ENCODE data around the gene KRTAP10-4. TPM values are rescaled to one million over a fixed set of nuclear protein-coding genes. Genes with fewer than 3 reads are reported as not detected.

KRTAP10-4 gene
- total and polyA plus RNA-seq, 2 donors from 2014 or later = not detected

DNA sequence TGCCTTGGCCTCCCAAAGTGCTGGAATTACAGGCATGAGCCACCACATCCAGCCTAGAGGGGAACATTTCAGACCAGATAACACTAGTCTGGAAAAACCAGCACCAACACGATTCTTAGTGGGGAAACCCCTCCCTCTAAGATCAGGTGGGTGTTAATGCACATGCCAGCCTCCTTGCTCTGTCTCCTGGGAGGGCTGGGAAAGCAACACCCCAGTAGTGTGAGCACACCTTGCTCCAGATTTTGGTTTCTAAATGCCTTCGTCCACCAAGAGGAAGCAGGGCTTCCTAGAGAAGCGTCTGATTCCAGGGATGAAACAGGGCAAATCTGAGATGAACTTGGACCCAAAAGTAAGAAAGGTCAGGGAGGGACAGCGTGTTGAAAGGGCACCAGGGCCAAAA is 2.2 kb upstream of the KRTAP10-4 start:
- DNase-seq = peak in 1 of 5 donors; percentile 12
- no peaks in the 10 kb centered on the region for H3K9me3 ChIP-seq (ENCODE audit: control insufficient read depth in 2 of 3, insufficient read depth in 1 of 3, low read length in 3 of 3)
- intact Hi-C loops (cut with DNase I) = no loop called here
- H3K27ac ChIP-seq (ENCODE audit: low read depth in 2 of 2, low read length in 2 of 2) = no peak overlapping the region
- no peaks in the 10 kb centered on the region for H3K4me1 ChIP-seq (ENCODE audit: control insufficient read depth in 2 of 3, insufficient read depth in 2 of 3, low read depth in 1 of 3, low read length in 3 of 3)
- no peak overlapping the region for H3K9ac ChIP-seq (ENCODE audit: low read length in 3 of 3)
- FAIRE-seq = no peak
- TF ChIP-seq, protein P1, sequence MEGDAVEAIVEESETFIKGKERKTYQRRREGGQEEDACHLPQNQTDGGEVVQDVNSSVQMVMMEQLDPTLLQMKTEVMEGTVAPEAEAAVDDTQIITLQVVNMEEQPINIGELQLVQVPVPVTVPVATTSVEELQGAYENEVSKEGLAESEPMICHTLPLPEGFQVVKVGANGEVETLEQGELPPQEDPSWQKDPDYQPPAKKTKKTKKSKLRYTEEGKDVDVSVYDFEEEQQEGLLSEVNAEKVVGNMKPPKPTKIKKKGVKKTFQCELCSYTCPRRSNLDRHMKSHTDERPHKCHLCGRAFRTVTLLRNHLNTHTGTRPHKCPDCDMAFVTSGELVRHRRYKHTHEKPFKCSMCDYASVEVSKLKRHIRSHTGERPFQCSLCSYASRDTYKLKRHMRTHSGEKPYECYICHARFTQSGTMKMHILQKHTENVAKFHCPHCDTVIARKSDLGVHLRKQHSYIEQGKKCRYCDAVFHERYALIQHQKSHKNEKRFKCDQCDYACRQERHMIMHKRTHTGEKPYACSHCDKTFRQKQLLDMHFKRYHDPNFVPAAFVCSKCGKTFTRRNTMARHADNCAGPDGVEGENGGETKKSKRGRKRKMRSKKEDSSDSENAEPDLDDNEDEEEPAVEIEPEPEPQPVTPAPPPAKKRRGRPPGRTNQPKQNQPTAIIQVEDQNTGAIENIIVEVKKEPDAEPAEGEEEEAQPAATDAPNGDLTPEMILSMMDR (IDR thresholded peaks at IDR 0.05; ENCODE audit: borderline replicate concordance, extremely low read depth, insufficient read depth) = no peak
- H3K4me3 ChIP-seq (ENCODE audit: low read length in 3 of 3) = no peak overlapping the region
- H3K27me3 ChIP-seq (ENCODE audit: control insufficient read depth, insufficient read depth, low read length) = no peaks in the 10 kb centered on the region
- H3K36me3 ChIP-seq (ENCODE audit: control insufficient read depth in 2 of 3, insufficient read depth in 3 of 3, low read length in 3 of 3) = no peaks in the 10 kb centered on the region

DNA sequence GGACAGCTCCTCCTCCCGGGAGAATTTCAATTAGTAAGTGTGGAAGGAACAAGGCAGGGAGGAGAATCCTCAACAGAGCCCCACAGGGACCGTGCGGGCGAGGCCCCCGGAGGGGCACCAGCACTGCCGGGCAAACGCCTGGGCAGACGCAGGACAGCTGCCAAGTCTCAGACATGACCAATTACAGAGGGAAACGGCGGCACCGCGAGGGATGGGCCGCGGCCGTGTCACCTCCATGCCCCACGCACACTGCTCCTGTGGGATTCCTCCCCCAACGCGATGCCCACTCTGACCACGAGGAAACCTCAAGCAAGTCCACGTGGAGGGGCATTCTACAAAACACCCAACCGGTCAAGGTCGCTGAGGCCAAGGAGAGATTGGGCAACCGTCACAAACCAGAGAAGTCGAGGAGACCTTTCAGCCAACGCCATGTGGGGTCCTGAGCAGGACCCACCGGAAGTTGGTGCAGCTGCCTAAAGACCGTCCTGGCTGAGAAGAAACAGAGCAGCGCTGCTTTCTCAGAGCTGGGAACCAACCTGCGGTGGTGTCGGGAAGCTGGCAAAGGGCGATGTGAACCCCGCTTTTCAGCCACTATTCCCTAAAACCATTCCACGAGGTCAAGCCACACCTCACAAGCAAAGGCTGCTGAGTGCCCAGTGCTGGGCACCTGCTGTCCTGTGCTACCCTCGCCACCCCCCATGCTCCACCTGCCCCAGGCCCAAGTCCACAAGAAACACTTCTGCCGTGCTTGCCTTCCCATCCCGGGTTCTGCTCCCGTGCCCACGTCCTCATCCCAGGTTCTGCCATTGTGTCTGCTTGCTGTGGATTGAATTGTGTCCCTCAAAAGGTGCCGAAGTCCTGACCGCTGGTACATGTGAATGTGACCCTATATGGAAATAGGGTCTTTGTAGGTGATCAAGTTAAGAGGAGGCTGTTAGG is 1.4 kb upstream of the KRTAP10-4 start:
- Histone ChIP-seq H3K4me1 (ENCODE audit: control insufficient read depth in 2 of 3, insufficient read depth in 2 of 3, low read depth in 1 of 3, low read length in 3 of 3) (no peaks in the 10 kb centered on the region), H3K9me3 (ENCODE audit: control insufficient read depth in 2 of 3, insufficient read depth in 1 of 3, low read length in 3 of 3) (peaks cover 0 to 5% (median under 1%) of the 10 kb centered on the region in 3 donors), H3K4me3 (ENCODE audit: low read length in 3 of 3) (no peak overlapping the region), H3K27me3 (ENCODE audit: control insufficient read depth, insufficient read depth, low read length) (no peaks in the 10 kb centered on the region), H3K27ac (ENCODE audit: low read depth in 2 of 2, low read length in 2 of 2) (no peak overlapping the region), H3K36me3 (ENCODE audit: control insufficient read depth in 2 of 3, insufficient read depth in 3 of 3, low read length in 3 of 3) (no peaks in the 10 kb centered on the region), H3K9ac (ENCODE audit: low read length in 3 of 3) (no peak overlapping the region)
- intact Hi-C loops (cut with DNase I) = no loop called here
- FAIRE-seq = no peak
- no peak for DNase-seq
- TF ChIP-seq, protein P1 (IDR thresholded peaks at IDR 0.05; ENCODE audit: borderline replicate concordance, extremely low read depth, insufficient read depth) = no peak

DNA sequence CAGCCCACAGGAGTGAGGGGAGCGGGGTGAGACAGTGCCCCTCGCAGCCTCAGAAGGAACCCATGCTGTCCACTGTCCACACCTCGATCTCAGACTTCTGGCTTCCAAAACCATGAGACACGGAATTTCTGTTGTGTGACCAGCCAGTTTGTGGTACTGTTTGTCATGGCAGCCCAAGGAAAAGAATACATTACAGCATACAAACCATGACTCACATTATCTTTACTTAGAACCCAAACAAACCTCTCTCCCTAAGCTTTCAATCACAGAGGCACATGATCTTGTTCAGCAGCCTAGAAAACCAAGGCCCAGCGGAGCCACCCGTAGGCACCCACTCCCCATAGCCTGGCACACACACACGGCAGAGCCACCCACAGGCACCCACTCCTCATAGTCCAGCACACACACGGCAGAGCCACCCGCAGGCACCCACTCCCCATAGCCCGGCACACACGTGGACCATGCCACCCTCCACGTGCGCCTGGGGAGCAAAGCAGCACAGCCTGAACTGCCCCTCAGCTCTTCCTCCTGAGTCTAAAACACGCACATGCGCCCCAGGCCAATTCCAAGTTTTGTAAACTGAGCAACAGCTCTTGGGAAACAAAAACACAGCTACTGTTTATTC is 458 bp upstream of the KRTAP10-4 start:
- FAIRE-seq = no peak

More for the DNA sequence above, 458 bp upstream of the KRTAP10-4 start:
- Histone ChIP-seq H3K27me3 (ENCODE audit: control insufficient read depth, insufficient read depth, low read length) (no peaks in the 10 kb centered on the region), H3K4me3 (ENCODE audit: low read length in 3 of 3) (no peak overlapping the region), H3K4me1 (ENCODE audit: control insufficient read depth in 2 of 3, insufficient read depth in 2 of 3, low read depth in 1 of 3, low read length in 3 of 3) (no peaks in the 10 kb centered on the region), H3K36me3 (ENCODE audit: control insufficient read depth in 2 of 3, insufficient read depth in 3 of 3, low read length in 3 of 3) (no peaks in the 10 kb centered on the region), H3K9ac (ENCODE audit: low read length in 3 of 3) (no peak overlapping the region), H3K27ac (ENCODE audit: low read depth in 2 of 2, low read length in 2 of 2) (no peak overlapping the region), H3K9me3 (ENCODE audit: control insufficient read depth in 2 of 3, insufficient read depth in 1 of 3, low read length in 3 of 3) (peaks cover 0 to 10% (median 2%) of the 10 kb centered on the region in 3 donors)
- intact Hi-C loops (cut with DNase I) = no loop called here
- peak in 1 of 5 donors; percentile 37 for DNase-seq
- TF ChIP-seq, protein P1 (IDR thresholded peaks at IDR 0.05; ENCODE audit: borderline replicate concordance, extremely low read depth, insufficient read depth) = no peak

All from kidney (tissue), 14 donors.